ENCODE measurements around the gene VPS13D.

The VPS13D gene

GRCh38 chr1:12555411-12556367 lies 325.9 kb downstream of the VPS13D start:
- no peak for DNase-seq

DNA sequence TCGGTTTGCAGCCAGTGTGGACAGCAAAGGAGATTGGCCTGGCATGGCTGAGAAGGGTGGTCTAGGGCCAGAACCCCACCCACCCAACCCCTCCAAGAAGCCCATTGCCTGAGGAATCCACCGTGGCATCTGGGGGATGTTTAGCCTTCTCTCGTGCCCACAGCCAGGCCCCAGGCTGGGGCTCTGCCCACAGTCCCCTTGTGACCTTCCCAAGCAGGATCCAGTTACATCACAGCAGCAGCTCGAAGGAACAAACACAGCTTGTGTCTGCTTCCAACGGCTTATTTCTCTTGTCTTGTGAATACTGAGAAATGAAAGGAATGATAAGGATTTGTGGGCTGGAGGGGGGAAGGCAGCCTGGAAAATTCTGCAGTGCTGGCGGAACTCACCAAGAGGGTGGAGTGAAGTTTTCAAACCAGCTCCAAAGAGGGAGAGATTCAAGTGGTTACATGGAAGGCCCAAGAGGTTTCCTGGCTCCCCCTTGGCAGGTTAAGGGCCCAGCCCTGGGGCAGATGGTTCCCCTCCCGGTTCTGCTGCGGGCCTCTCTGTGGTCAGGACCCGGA lies 326.6 kb downstream of the VPS13D start:
- DNase-seq: peak; percentile 95

- DNase-seq: peak; percentile 54
Measured at GRCh38 chr1:12556957-12557935, 327.4 kb downstream of the VPS13D start.

- DNase-seq: no peak
Measured at GRCh38 chr1:12561121-12561520, 331.3 kb downstream of the VPS13D start.
